Middle frontal gyrus (tissue), 1 donor: ENCODE measurements around the gene PRIM2.
"Not testable (repeated sequence)": the region's sequence is repeated elsewhere in the genome, so short reads cannot be mapped to it uniquely, and the experiment has no call there.

Experiments used
- DNase-seq: peaks from one replicate; pipeline ENCODE4 v3.0.0-alpha.2; 2015; ENCODE audit warnings: low spot score; ENCODE audit errors: extremely low spot score

Gene PRIM2

GRCh38 chr6:57443181-57443580, 125.8 kb downstream of the PRIM2 start:
- DNase-seq: not testable (repeated sequence)

DNA sequence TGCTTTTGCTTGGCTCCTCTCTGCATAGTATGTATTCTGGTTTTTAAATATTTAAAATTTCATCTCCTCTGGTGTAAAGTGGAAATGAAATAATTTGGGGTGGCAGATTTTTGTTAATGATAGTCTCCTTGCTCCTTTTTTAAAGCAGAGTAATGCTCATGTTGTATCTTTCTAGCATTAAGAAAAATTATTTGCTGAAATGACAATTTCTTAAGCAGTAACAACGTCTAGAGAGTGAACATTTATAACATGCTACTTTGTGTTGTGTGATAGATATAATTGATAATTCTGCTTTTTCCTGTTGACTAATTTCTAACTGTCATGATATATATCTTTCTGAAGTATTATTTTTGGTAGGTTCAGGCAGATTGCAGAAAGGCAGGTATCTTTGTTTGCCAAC, 127.4 kb downstream of the PRIM2 start:
- DNase-seq: not testable (repeated sequence)

DNA sequence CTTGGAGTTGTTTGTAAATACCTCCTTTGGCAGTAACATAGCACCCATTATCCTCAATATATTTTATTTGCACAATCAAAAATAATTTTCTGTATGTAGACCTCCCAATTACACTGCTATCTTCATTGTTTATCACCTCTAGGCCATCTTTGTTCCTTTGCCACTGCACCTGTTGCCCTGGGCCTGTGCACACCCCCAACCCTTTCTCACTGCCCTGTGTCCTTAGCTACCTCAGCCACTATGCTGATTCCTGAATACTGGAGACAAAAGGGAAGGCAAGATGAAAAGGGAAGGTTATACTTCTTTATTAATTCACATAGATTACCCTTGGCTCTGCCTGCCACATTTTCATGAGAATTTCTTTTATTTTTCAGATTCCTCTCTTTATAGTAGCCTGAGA, 127.9 kb downstream of the PRIM2 start:
- DNase-seq: not testable (repeated sequence)

DNA sequence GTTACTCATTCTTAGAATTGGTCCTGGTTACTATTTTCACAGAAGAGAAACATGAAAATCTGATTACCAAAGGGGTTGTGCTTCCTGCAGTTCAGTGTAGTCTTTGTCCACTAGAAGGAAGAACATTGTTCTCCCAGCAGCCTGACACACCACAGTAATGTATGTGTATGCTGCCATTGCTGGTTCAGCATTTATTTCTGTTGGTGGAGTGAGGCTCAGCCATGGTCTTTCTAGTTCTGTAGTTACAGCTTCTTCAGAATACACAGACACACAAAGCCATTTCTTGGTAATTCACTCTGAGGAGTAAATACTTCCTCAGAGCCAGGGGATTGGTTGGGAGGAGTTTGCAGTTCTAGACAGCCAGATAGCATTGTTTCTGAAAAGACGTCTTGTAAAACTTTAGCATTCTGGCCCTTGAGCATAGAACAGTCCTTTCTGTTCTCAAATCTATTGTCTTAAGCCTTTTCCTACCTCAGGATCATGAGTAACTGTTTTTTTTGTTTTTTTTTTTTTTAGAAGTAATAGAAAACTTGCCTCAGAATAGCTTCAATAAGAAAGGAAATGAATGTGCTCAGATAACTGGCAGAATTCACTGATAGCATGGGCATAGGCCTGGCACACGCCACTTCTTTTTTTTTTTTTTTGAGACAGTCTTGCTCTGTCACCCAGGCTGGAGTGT, 128.5 kb downstream of the PRIM2 start:
- not testable (repeated sequence) for DNase-seq

- not testable (repeated sequence) for DNase-seq
These were observed 132.2 kb downstream of the PRIM2 start for GRCh38 chr6:57449496-57450066.

GRCh38 chr6:57459781-57460180, 142.4 kb downstream of the PRIM2 start:
- not testable (repeated sequence) for DNase-seq

GRCh38 chr6:57461022-57461421, 143.6 kb downstream of the PRIM2 start:
- not testable (repeated sequence) for DNase-seq

DNA sequence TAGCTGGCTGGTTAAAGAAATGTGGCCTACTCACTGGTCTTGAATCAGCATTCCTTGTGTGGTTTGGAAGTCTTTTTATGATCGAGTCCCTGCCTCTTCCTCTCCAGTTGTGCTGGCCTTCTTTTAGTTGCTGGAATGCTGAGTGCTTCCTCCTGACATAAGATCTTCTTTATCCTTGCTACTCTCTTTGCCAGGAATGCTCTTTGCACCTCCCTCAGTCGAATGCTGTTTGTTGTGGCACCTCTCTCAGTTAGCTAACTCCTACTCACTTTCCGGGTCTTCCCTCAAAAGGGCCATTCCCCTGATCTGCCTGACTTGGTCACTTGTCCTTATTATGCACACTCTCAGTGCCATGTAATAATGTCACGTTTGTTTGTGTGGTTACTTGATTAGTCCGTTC, 146.4 kb downstream of the PRIM2 start:
- not testable (repeated sequence) for DNase-seq

DNA sequence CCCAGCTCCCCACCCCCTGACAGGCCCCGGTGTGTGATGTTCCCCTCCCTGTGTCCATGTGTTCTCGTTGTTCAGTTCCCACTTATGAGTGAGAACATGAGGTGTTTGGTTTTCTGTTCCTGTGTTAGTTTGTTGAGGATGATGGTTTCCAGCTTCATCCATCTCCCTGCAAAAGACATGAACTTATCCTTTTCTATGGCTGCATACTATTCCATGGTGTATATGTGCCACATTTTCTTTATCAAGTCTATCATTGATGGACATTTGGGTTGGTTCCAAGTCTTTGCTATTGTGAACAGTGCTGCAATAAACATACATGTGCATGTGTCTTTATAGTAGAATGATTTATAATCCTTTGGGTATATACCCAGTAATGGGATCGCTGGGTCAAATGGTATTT, 148.5 kb downstream of the PRIM2 start:
- DNase-seq: not testable (repeated sequence)

- no peak for DNase-seq
These were observed 151.6 kb downstream of the PRIM2 start for GRCh38 chr6:57469072-57469471.

- not testable (repeated sequence) for DNase-seq
These were observed 152.7 kb downstream of the PRIM2 start for GRCh38 chr6:57470148-57470547.

- not testable (repeated sequence) for DNase-seq
These were observed 154.0 kb downstream of the PRIM2 start for GRCh38 chr6:57471314-57471864.

DNA sequence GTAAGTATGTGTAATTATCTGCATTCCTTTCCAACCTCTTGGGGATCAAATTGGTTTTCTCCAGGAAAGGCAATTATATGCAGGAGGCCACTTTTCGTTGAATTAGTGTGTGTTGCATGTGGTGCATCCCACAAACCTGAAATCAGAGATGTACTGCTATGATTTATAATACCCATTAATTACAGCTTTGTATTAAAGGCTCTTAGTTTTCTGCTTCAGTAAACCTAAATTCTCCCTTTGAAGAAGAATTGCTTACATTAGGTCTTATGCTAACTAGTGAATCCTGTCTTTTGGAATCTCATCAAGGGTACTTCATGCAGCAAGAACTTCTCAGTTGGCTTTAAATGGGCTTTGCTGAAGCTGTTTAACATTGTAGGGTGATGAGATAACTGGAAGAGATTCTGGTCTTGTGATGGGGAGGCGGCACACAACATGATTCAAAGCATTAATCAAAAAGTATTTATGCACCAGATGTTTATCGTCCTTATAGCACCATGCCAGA, 155.5 kb downstream of the PRIM2 start:
- DNase-seq: not testable (repeated sequence)

- DNase-seq: not testable (repeated sequence)
These were observed 157.5 kb downstream of the PRIM2 start for GRCh38 chr6:57474862-57475475.

- DNase-seq: not testable (repeated sequence)
These were observed 158.2 kb downstream of the PRIM2 start for GRCh38 chr6:57475656-57476055.

DNA sequence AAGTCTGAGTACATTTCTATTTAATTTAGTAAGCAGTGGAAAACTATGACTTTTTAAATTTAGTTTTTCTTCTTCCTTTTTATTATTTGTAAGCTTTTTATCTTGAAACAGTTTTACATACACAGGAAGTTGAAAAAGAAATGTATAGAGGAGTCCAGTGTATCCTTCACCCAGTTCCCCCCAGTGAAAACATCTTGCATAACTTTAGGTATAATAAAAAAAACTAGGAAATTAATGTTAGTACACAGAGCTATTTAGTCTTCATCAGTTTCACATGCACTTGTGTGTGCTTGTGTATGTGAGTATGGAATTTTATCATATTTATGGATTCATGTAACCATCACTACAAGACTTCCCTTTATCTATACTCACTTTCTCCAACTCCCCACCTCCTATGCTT, 162.8 kb downstream of the PRIM2 start:
- not testable (repeated sequence) for DNase-seq

DNA sequence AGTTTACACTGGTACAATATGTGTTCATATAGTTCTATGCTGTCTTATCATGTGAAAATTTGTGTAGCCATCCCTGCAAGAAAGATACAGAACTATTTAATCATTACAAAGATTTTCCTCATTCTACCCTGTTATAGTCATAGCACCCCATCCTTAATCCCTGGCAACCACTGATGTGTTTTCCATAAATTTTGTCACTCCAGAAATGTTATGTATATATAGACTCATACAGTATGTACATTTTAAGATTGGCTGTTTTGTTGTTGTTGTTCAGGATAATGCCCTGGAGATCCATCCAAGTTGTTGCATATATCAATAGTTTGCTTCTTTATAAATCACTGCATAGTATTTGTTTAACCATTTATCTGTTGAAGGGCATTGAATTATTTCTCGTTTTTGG, 163.7 kb downstream of the PRIM2 start:
- not testable (repeated sequence) for DNase-seq

DNA sequence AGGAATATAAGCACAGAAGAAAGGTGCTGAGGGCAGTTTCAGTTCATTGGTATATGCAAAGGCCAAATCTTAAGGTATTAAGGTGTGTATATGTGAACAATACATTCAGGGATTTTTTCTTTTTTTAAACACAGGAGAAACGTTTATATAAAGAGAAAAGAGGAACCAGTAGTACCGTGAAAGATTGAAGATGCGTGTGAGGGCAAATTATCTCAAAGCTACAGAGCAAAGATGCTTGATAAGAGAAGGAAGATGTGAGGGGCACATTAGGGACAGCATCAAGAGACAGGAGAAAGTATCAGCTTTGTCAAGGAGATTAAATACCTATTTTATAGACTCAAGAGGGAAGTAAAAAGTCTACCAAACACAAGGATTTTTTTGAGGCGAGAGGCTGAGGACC, 165.0 kb downstream of the PRIM2 start:
- not testable (repeated sequence) for DNase-seq

DNA sequence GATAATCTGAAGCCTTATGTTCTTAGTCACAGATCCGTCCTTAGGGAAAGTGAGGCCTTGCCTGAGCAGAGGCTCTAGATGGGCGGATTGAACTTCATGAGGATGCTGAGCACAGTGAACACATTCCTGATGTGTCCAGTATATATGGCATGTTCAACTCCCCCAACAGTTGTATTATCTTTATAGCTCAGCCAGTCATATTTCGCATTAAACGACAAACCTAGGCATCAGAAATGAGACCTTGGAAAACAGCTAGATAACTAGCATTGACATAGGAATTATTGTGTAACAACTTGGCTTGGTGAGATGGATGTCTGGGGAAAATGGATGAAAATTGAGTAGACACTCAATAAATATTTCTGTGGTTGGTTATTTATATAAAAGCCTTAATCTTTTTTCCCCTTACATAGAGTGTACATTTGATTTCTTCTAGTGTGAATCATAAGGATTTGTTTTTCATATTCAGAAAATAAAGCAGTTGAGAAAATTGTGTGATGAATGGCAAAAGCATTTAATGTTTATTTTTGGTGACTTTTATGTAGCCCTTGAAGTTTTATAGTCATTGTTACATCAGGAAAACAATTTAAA, 169.2 kb downstream of the PRIM2 start:
- not testable (repeated sequence) for DNase-seq

GRCh38 chr6:57488551-57488950, 171.1 kb downstream of the PRIM2 start:
- not testable (repeated sequence) for DNase-seq

DNA sequence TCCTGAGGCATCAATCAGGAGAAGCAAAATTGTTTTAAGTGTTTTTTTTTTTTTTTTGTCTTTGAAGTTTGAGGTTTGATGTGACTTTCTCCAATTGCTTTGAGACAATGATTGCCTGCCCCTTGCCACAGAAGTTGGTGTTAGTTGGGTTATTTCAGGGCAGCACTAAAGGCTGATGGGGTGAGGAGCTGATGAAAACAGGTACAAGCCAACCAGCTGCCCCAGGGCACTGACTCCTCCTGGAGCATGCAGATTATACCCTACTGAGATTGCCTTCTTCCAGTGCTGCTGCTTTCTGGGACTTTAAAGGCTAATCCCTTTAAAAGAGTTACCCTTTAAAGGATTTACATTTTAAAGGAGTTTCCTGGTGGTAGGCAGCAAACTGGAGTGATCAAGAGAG, 172.5 kb downstream of the PRIM2 start:
- not testable (repeated sequence) for DNase-seq

DNA sequence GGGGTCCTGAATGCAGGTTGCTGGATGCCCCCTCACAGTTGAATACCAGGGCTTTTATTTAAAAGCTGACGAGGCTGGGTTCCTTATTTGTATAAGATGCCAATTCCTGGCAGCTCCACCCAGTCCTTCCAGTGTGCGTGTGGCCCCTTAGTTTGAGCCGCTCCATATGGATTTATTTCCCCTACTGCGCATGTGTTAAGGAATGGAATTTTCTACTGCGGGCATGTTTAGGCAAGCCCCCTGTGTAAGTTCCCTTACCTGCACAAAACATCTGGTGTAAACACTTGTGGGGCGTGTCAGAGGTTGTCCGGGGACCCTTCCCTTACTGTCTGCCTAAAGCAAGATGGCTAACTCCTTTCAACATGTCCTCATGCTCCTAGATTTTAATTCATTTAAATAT, 174.4 kb downstream of the PRIM2 start:
- not testable (repeated sequence) for DNase-seq
